Measurements from ENCODE around the gene FBN2.

- TF ChIP-seq POLR2A (IDR thresholded peaks at IDR 0.05; ENCODE audit: borderline replicate concordance, extremely low read depth, insufficient read depth, insufficient read length) (no peak), EZH2phosphoT487 (IDR thresholded peaks at IDR 0.05; ENCODE audit: borderline replicate concordance) (no peak)
These were observed 325.7 kb downstream of the FBN2 start for GRCh38 chr5:128212191-128212806.
